SH-SY5Y (cell line): ENCODE results near the gene CACNG7.

ENCODE experiments used
- GATA2 ChIP-seq: IDR thresholded peaks from 2 replicates; pipeline ENCODE4 v1.6.1; 2011; ENCODE audit warnings: mild to moderate bottlenecking, low read depth, low read length
- GATA3 ChIP-seq: IDR thresholded peaks from 2 replicates; pipeline ENCODE4 v1.6.1; 2011; ENCODE audit warnings: low read depth, mild to moderate bottlenecking, low read length, moderate library complexity

GRCh38 chr19:53982611-53983010 lies 73.5 kb downstream of the CACNG7 start:
- TF ChIP-seq GATA3 (no peak), GATA2 (no peak)
